ENCODE results near the gene CXCR4. TPM values are rescaled to one million over a fixed set of nuclear protein-coding genes. Genes with fewer than 3 reads are reported as not detected.

The CXCR4 gene
- total and polyA plus RNA-seq, 11 donors, result 1.1 to 21.3 (median 3.7) TPM

- intact Hi-C loops (cut with DNase I), result no loop called here
- Histone ChIP-seq H3K27me3 (no peaks in the 10 kb centered on the region), H3K27ac (no peak overlapping the region), H3K4me1 (peaks cover 0 to 11% (median 0%) of the 10 kb centered on the region in 12 donors), H3K4me3 (no peak overlapping the region), H3K36me3 (no peaks in the 10 kb centered on the region), H3K9me3 (peaks cover 0 to 14% (median 0%) of the 10 kb centered on the region in 12 donors)
- WGBS, 4 donors, result 76 to 85% (median 78%) methylated on average over 11 of the region's 11 CpGs
- TF ChIP-seq, protein P1, sequence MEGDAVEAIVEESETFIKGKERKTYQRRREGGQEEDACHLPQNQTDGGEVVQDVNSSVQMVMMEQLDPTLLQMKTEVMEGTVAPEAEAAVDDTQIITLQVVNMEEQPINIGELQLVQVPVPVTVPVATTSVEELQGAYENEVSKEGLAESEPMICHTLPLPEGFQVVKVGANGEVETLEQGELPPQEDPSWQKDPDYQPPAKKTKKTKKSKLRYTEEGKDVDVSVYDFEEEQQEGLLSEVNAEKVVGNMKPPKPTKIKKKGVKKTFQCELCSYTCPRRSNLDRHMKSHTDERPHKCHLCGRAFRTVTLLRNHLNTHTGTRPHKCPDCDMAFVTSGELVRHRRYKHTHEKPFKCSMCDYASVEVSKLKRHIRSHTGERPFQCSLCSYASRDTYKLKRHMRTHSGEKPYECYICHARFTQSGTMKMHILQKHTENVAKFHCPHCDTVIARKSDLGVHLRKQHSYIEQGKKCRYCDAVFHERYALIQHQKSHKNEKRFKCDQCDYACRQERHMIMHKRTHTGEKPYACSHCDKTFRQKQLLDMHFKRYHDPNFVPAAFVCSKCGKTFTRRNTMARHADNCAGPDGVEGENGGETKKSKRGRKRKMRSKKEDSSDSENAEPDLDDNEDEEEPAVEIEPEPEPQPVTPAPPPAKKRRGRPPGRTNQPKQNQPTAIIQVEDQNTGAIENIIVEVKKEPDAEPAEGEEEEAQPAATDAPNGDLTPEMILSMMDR (IDR thresholded peaks at IDR 0.05), result no peak
- TF ChIP-seq POLR2A (IDR thresholded peaks at IDR 0.05), result no peak
- no peak for DNase-seq
- no peak for ATAC-seq
Measured at GRCh38 chr2:136067897-136068580, 49.9 kb downstream of the CXCR4 start.

GRCh38 chr2:136067459-136067858 lies 50.5 kb downstream of the CXCR4 start:
- peaks cover 0 to 13% (median 0%) of the 10 kb centered on the region in 12 donors for H3K9me3 ChIP-seq
- H3K4me1 ChIP-seq, result peaks cover 0 to 11% (median 0%) of the 10 kb centered on the region in 12 donors
- TF ChIP-seq, protein P1 (IDR thresholded peaks at IDR 0.05), result no peak
- TF ChIP-seq POLR2A (IDR thresholded peaks at IDR 0.05), result no peak
- no peak overlapping the region for H3K4me3 ChIP-seq
- ATAC-seq, result no peak
- no peak overlapping the region for H3K27ac ChIP-seq
- WGBS, 4 donors, result 79 to 86% (median 86%) methylated on average over 10 of the region's 10 CpGs
- no peaks in the 10 kb centered on the region for H3K27me3 ChIP-seq
- intact Hi-C loops (cut with DNase I), result no loop called here
- H3K36me3 ChIP-seq, result no peaks in the 10 kb centered on the region
- no peak for DNase-seq

GRCh38 chr2:136065907-136066306 lies 52.0 kb downstream of the CXCR4 start:
- peaks cover 0 to 11% (median 0%) of the 10 kb centered on the region in 12 donors for H3K4me1 ChIP-seq
- no peaks in the 10 kb centered on the region for H3K9me3 ChIP-seq
- H3K27ac ChIP-seq, result no peak overlapping the region
- H3K4me3 ChIP-seq, result no peak overlapping the region
- 89 to 93% (median 91%) methylated on average over 3 of the region's 3 CpGs for WGBS, 4 donors
- intact Hi-C loops (cut with DNase I), result no loop called here
- ATAC-seq, result no peak
- no peaks in the 10 kb centered on the region for H3K27me3 ChIP-seq
- no peak for DNase-seq
- H3K36me3 ChIP-seq, result no peaks in the 10 kb centered on the region
- TF ChIP-seq POLR2A (IDR thresholded peaks at IDR 0.05), result no peak
- TF ChIP-seq, protein P1 (IDR thresholded peaks at IDR 0.05), result no peak

- H3K4me1 ChIP-seq, result peaks cover 0 to 11% (median 0%) of the 10 kb centered on the region in 12 donors
- ATAC-seq, result no peak
- no peaks in the 10 kb centered on the region for H3K27me3 ChIP-seq
- no peak for DNase-seq
- H3K9me3 ChIP-seq, result no peaks in the 10 kb centered on the region
- intact Hi-C loops (cut with DNase I), result no loop called here
- WGBS, 4 donors, result 26 to 39% (median 32%) methylated on average over 2 of the region's 2 CpGs
- no peak overlapping the region for H3K4me3 ChIP-seq
- H3K27ac ChIP-seq, result no peak overlapping the region
- H3K36me3 ChIP-seq, result no peaks in the 10 kb centered on the region
- TF ChIP-seq, protein P1 (IDR thresholded peaks at IDR 0.05), result no peak
- no peak for TF ChIP-seq POLR2A (IDR thresholded peaks at IDR 0.05)
Measured at GRCh38 chr2:136065384-136065783, 52.6 kb downstream of the CXCR4 start.

Other genes with a start within 250 kb of the CXCR4 start
- 10 to 100 TPM in 1 of 9 donors, 1 to 10 TPM in 8; 2.1 to 16.1 (median 4.4) TPM for gene MCM6, start 241.7 kb downstream of the CXCR4 start, total RNA-seq
- gene MCM6, start 241.7 kb downstream of the CXCR4 start, polyA plus RNA-seq, result 1 to 10 TPM; 1.0 to 3.5 TPM
- gene DARS1, start 132.5 kb downstream of the CXCR4 start, total RNA-seq, result 10 to 100 TPM; 51.2 to 64.4 (median 55.0) TPM
- gene DARS1, start 132.5 kb downstream of the CXCR4 start, polyA plus RNA-seq, result 10 to 100 TPM; 64.8 to 90.0 TPM